Astrocyte (in vitro differentiated cells and primary cell): ENCODE results near the gene OSGIN1. TPM values are rescaled to one million over a fixed set of nuclear protein-coding genes. Genes with fewer than 3 reads are reported as not detected.

ENCODE experiments used
- DNase-seq: peaks from one replicate; pipeline ENCODE4 v3.0.0-alpha.2; 2010; ENCODE audit warnings: low read depth
- FAIRE-seq: peaks from 2 replicates; lab custom pipeline; 2011; peaks lifted over from hg19 to GRCh38; lab: Jason Lieb, UNC
- H2AFZ ChIP-seq: 2 replicates; pipeline ENCODE4 v1.6.0; 2012; ENCODE audit warnings: low read depth, low read length, inconsistent platforms
- H3K27ac ChIP-seq: 2 replicates; pipeline ENCODE4 v1.5.1; 2011; ENCODE audit warnings: low read depth, low read length, inconsistent platforms
- H3K27me3 ChIP-seq: 2 replicates; pipeline ENCODE4 v1.6.0; 2011; ENCODE audit warnings: low read length, inconsistent platforms; ENCODE audit not compliant: insufficient read depth
- H3K36me3 ChIP-seq: 2 replicates; pipeline ENCODE4 v1.5.1; 2011; ENCODE audit warnings: low read length, inconsistent platforms; ENCODE audit not compliant: insufficient read depth
- H3K4me1 ChIP-seq: 2 replicates; pipeline ENCODE4 v1.5.1; 2011; ENCODE audit warnings: low read length, inconsistent platforms; ENCODE audit not compliant: insufficient read depth
- H3K4me2 ChIP-seq: 2 replicates; pipeline ENCODE4 v1.6.0; 2012; ENCODE audit warnings: low read length, inconsistent platforms
- H3K4me3 ChIP-seq: 2 replicates; pipeline ENCODE4 v1.5.1; 2011; ENCODE audit warnings: low read depth, mild to moderate bottlenecking, low read length, inconsistent platforms; ENCODE audit not compliant: insufficient read depth
- H3K79me2 ChIP-seq: 2 replicates; pipeline ENCODE4 v1.6.0; 2012; ENCODE audit warnings: mild to moderate bottlenecking, low read length, inconsistent platforms; ENCODE audit not compliant: insufficient read depth
- H3K9ac ChIP-seq: 2 replicates; pipeline ENCODE4 v1.6.0; 2012; ENCODE audit warnings: mild to moderate bottlenecking, low read length, inconsistent platforms
- H3K9me3 ChIP-seq: 2 replicates; pipeline ENCODE4 v1.5.1; 2012; ENCODE audit warnings: low read depth, mild to moderate bottlenecking, low read length, inconsistent platforms; ENCODE audit not compliant: insufficient read depth
- H4K20me1 ChIP-seq: 2 replicates; pipeline ENCODE4 v1.6.0; 2012; ENCODE audit warnings: low read length, inconsistent platforms; ENCODE audit not compliant: insufficient read depth
- H3K27ac Mint-ChIP-seq: one replicate; pipeline ENCODE4 v1.8.0; 2021; ENCODE audit warnings: mild to moderate bottlenecking, mixed read lengths; ENCODE audit not compliant: unreplicated experiment
- H3K27me3 Mint-ChIP-seq: one replicate; pipeline ENCODE4 v1.8.0; 2021; ENCODE audit warnings: low read depth, mixed read lengths; ENCODE audit not compliant: unreplicated experiment
- H3K36me3 Mint-ChIP-seq: one replicate; pipeline ENCODE4 v1.8.0; 2021; ENCODE audit warnings: low read depth, mixed read lengths; ENCODE audit not compliant: unreplicated experiment
- H3K4me1 Mint-ChIP-seq: one replicate; pipeline ENCODE4 v1.8.0; 2021; ENCODE audit warnings: low read depth, mixed read lengths; ENCODE audit not compliant: unreplicated experiment
- H3K4me3 Mint-ChIP-seq: one replicate; pipeline ENCODE4 v1.8.0; 2021; ENCODE audit warnings: mild to moderate bottlenecking, moderate library complexity, mixed read lengths; ENCODE audit not compliant: unreplicated experiment
- H3K9me3 Mint-ChIP-seq: one replicate; pipeline ENCODE4 v1.8.0; 2021; ENCODE audit warnings: mild to moderate bottlenecking, mixed read lengths; ENCODE audit not compliant: unreplicated experiment
- EZH2 ChIP-seq: IDR thresholded peaks from 2 replicates; pipeline ENCODE4 v1.6.1; 2012; ENCODE audit warnings: mild to moderate bottlenecking, low read length, inconsistent platforms; ENCODE audit not compliant: insufficient read depth
- total RNA-seq: library from RNA; stranded (reverse); gene quantifications from 2 replicates; pipeline ENCODE4 v1.2.1, GENCODE V29; 2021
- TF ChIP-seq, protein P1 (sequence below): IDR thresholded peaks from 2 replicates; pipeline ENCODE4 v1.5.1; 2011; ENCODE audit warnings: low read depth, mild to moderate bottlenecking, inconsistent platforms, low read length, moderate library complexity; ENCODE audit not compliant: insufficient read depth

OSGIN1 gene
- total RNA-seq, 1 donor from 2014 or later: 0.79 TPM

DNA sequence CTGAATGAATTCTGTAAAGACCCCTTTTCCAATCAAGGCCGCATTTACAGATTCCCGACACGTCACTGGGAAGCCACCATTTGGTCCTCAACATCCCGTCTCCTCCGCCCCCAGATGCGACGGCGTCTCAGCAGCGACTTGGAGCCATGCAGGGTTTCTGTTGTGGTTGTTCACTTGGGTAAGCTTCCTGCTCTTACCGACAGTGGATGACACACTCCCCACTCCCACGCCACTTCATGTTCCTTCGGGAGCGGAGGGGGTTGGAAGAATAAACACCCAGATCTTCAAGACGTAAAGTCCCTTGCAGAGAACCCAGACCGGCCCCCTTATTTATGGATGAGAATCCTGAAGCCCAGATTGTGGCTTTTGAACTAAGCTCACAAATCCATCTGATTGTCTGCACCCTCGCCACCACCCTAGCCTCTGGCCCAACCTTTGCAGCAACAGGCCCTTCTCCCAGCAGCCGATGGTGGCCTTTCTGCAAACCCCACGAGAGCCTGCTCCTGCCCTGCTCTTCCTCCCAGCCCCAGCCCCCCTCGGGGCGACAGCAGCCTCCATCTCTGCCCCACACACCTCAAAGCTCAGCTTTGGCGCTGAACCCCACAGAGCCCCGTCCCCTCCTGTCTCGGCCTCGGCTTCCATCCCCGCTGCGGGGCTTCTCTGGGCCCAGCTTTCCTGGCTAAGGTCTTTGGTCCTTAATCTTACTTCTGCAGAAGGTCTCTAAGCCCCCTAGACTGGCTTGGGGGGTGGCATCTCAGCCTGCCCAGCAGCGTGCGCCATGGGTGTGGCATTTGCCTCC, 19.0 kb upstream of the OSGIN1 start:
- no peak overlapping the region for H3K27ac ChIP-seq
- no peaks in the 10 kb centered on the region for H3K36me3 ChIP-seq
- no peak overlapping the region for H3K27ac Mint-ChIP-seq
- TF ChIP-seq EZH2: no peak
- TF ChIP-seq, protein P1, sequence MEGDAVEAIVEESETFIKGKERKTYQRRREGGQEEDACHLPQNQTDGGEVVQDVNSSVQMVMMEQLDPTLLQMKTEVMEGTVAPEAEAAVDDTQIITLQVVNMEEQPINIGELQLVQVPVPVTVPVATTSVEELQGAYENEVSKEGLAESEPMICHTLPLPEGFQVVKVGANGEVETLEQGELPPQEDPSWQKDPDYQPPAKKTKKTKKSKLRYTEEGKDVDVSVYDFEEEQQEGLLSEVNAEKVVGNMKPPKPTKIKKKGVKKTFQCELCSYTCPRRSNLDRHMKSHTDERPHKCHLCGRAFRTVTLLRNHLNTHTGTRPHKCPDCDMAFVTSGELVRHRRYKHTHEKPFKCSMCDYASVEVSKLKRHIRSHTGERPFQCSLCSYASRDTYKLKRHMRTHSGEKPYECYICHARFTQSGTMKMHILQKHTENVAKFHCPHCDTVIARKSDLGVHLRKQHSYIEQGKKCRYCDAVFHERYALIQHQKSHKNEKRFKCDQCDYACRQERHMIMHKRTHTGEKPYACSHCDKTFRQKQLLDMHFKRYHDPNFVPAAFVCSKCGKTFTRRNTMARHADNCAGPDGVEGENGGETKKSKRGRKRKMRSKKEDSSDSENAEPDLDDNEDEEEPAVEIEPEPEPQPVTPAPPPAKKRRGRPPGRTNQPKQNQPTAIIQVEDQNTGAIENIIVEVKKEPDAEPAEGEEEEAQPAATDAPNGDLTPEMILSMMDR: no peak
- H3K4me1 Mint-ChIP-seq: peaks cover 12% of the 10 kb centered on the region
- no peak overlapping the region for H3K4me3 ChIP-seq
- H3K9me3 ChIP-seq: no peaks in the 10 kb centered on the region
- peaks cover 5% of the 10 kb centered on the region for H3K9me3 Mint-ChIP-seq
- peaks cover 2% of the 10 kb centered on the region for H3K27me3 ChIP-seq
- peaks cover 7% of the 10 kb centered on the region for H3K4me1 ChIP-seq
- H4K20me1 ChIP-seq: no peaks in the 10 kb centered on the region
- no peak overlapping the region for H3K9ac ChIP-seq
- H3K79me2 ChIP-seq: no peaks in the 10 kb centered on the region
- H3K4me3 Mint-ChIP-seq: peak overlapping the region; percentile 20
- DNase-seq (peak; percentile 55), FAIRE-seq (no peak)
- H3K27me3 Mint-ChIP-seq: peaks cover 14% of the 10 kb centered on the region
- H2AFZ ChIP-seq: no peak overlapping the region
- H3K36me3 Mint-ChIP-seq: peaks cover 8% of the 10 kb centered on the region
- H3K4me2 ChIP-seq: peak overlapping the region; percentile 37

DNA sequence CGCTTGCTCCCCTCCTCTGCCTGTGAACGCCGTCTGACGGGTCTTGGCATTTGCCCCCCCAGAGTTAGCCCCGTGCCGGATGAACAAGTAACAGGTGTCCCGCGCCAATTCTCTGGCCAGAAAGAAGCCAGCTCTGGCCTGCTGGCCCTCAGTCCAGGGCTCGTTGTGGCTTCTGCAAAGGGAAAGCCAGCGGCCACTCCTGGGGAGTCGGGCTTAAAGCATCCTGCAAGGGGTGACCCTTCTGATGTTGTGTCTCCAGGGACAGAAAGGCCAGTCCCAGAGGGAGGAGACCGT, 18.4 kb upstream of the OSGIN1 start:
- Histone ChIP-seq H2AFZ (no peak overlapping the region), H3K4me3 (no peak overlapping the region), H3K4me2 (no peak overlapping the region), H3K79me2 (no peaks in the 10 kb centered on the region), H3K27me3 (peaks cover 2% of the 10 kb centered on the region), H3K9me3 (no peaks in the 10 kb centered on the region), H3K27ac (no peak overlapping the region), H3K4me1 (peaks cover 7% of the 10 kb centered on the region), H3K9ac (no peak overlapping the region), H4K20me1 (no peaks in the 10 kb centered on the region), H3K36me3 (no peaks in the 10 kb centered on the region)
- Mint-ChIP-seq H3K27ac (no peak overlapping the region), H3K9me3 (peaks cover 5% of the 10 kb centered on the region), H3K36me3 (peaks cover 8% of the 10 kb centered on the region), H3K27me3 (peaks cover 14% of the 10 kb centered on the region), H3K4me3 (no peak overlapping the region), H3K4me1 (peaks cover 16% of the 10 kb centered on the region)
- FAIRE-seq (no peak), DNase-seq (no peak)
- TF ChIP-seq, protein P1: no peak
- no peak for TF ChIP-seq EZH2
